HCT116 (cell line): ENCODE data around the gene USP48. TPM values are rescaled to one million over a fixed set of nuclear protein-coding genes. Genes with fewer than 3 reads are reported as not detected.

Source experiments
- ATAC-seq: fragments of 200-7000 bp; cut with Tn5 transposase; 2 replicates; pipeline ENCODE4 v1.9.1; 2020; ENCODE audit warnings: mild to moderate bottlenecking, moderate library complexity
- BruUV-seq: library from RNA; stranded (reverse); fragments of 400-500 nt; replicated peaks from 2 replicates; lab custom pipeline; 2021; lab: Mats Ljungman, UMichigan
- CTCF ChIA-PET: fragments of 300-600 bp; sonication (Branson Sonifier 250); formaldehyde crosslinking; loops from one replicate; lab custom pipeline; 2021; ENCODE audit warnings: antibody characterized with exemption; lab: Charles Lee
- POLR2A ChIA-PET: fragments of 300-600, 350-600 bp; sonication (Branson Sonifier 250); formaldehyde crosslinking; loops from one replicate; lab custom pipeline; 2021; ENCODE audit warnings: antibody characterized with exemption; lab: Charles Lee
- RAD21 ChIA-PET, 2 experiments: fragments of 300-600 bp; sonication (Branson Sonifier 250); formaldehyde crosslinking; loops; one replicate each; lab custom pipeline; 2023; ENCODE audit warnings: low total read pairs in 2 of 2; ENCODE audit not compliant: uncharacterized antibody in 2 of 2, unreplicated experiment in 2 of 2, low non-redundant PET in 1 of 2; lab: Charles Lee
- DNase-seq: peaks from one replicate; pipeline ENCODE4 v3.0.0-alpha.2; 2010; ENCODE audit warnings: low read depth, low spot score
- H2AFZ ChIP-seq: fragments of 200-600 bp; shearing (Covaris generic), sonication (generic); 2 replicates; pipeline ENCODE4 v1.6.1; 2017; ENCODE audit warnings: low read depth, mixed run types, mixed read lengths, antibody characterized with exemption, low read length; ENCODE audit not compliant: poor library complexity, severe bottlenecking
- H3K27ac ChIP-seq: 2 replicates; pipeline ENCODE4 v1.5.1; 2012; ENCODE audit warnings: low read depth, low read length
- H3K27me3 ChIP-seq: fragments of 200-600 bp; sonication (generic); 2 replicates; pipeline ENCODE4 v1.6.1; 2016; ENCODE audit warnings: mixed run types, low read length, mixed read lengths; ENCODE audit not compliant: insufficient read depth
- H3K36me3 ChIP-seq, 2 experiments: fragments of 200-500 bp in 1 of 2; fragments of 200-600 bp in 1 of 2; sonication (Bioruptor generic) in 1 of 2; sonication (generic) in 1 of 2; 2 replicates each; pipeline versions ENCODE4 v1.5.1 to v1.6.1; 2014 to 2016; ENCODE audit warnings: low read length in 2 of 2, inconsistent platforms in 1 of 2, mixed read lengths in 1 of 2, mixed run types in 1 of 2; ENCODE audit not compliant: insufficient read depth in 2 of 2, control insufficient read depth in 1 of 2
- H3K4me1 ChIP-seq, 2 experiments: fragments of 200-600 bp in 1 of 2; sonication (generic) in 1 of 2; 2 replicates each; pipeline versions ENCODE4 v1.5.1 to v1.6.1; 2012 to 2017; ENCODE audit warnings: low read length in 2 of 2, inconsistent platforms in 1 of 2, mild to moderate bottlenecking in 1 of 2, mixed read lengths in 1 of 2, mixed run types in 1 of 2, moderate library complexity in 1 of 2; ENCODE audit not compliant: insufficient read depth in 2 of 2, control insufficient read depth in 1 of 2
- H3K4me2 ChIP-seq: fragments of 200-600 bp; sonication (generic); 2 replicates; pipeline ENCODE4 v1.6.1; 2017; ENCODE audit warnings: mixed run types, low read length, mixed read lengths
- H3K4me3 ChIP-seq, 2 experiments: fragments of 200-600 bp in 1 of 2; sonication (generic) in 1 of 2; replicated peaks in 1 of 2; 2 replicates each; pipeline ENCODE4 v1.5.1; 2011 to 2016; ENCODE audit warnings: low read length in 2 of 2, control low read depth in 1 of 2, low read depth in 1 of 2, mild to moderate bottlenecking in 1 of 2, mixed read lengths in 1 of 2, mixed run types in 1 of 2
- H3K79me2 ChIP-seq: fragments of 200-600 bp; sonication (generic); 2 replicates; pipeline ENCODE4 v1.6.1; 2017; ENCODE audit warnings: mild to moderate bottlenecking, mixed run types, low read length, moderate library complexity, mixed read lengths; ENCODE audit not compliant: insufficient read depth
- H3K9ac ChIP-seq: fragments of 200-600 bp; sonication (generic); 2 replicates; pipeline ENCODE4 v1.6.1; 2016; ENCODE audit warnings: low read length, mixed read lengths
- H3K9me2 ChIP-seq: fragments of 200-600 bp; sonication (generic), shearing (Covaris generic); 2 replicates; pipeline ENCODE4 v1.6.1; 2017; ENCODE audit warnings: mixed run types, mild to moderate bottlenecking, moderate library complexity; ENCODE audit not compliant: insufficient read depth
- H3K9me3 ChIP-seq, 2 experiments: fragments of 200-500 bp in 1 of 2; fragments of 200-600 bp in 1 of 2; sonication (Bioruptor generic) in 1 of 2; sonication (generic) in 1 of 2; 2 replicates each; pipeline ENCODE4 v1.6.1; 2014 to 2017; ENCODE audit warnings: low read length in 2 of 2, mixed read lengths in 2 of 2, inconsistent platforms in 1 of 2, low read depth in 1 of 2, mild to moderate bottlenecking in 1 of 2, mixed run types in 1 of 2, moderate library complexity in 1 of 2; ENCODE audit not compliant: control insufficient read depth in 1 of 2, insufficient read depth in 1 of 2
- H4K20me1 ChIP-seq: fragments of 200-600 bp; sonication (generic), shearing (Covaris generic); 2 replicates; pipeline ENCODE4 v1.6.1; 2017; ENCODE audit warnings: mixed run types, mild to moderate bottlenecking, moderate library complexity; ENCODE audit not compliant: insufficient read depth
- CBX3 ChIP-seq: IDR thresholded peaks from 2 replicates; pipeline ENCODE4 v1.6.1; 2012; ENCODE audit warnings: low read depth
- CEBPB ChIP-seq: IDR thresholded peaks from 2 replicates; pipeline ENCODE4 v1.6.1; 2012; ENCODE audit warnings: low read depth
- CTCF ChIP-seq, 3 experiments: fragments of 200-600 bp in 1 of 3; sonication (generic) in 1 of 3; IDR thresholded peaks in 2 of 3; conservative IDR thresholded peaks in 1 of 3; 2 replicates each; pipeline ENCODE4 v1.5.1; 2012 to 2017; ENCODE audit warnings: low read depth in 2 of 3, low read length in 2 of 3, antibody characterized with exemption in 1 of 3, borderline replicate concordance in 1 of 3, control low read depth in 1 of 3, mild to moderate bottlenecking in 1 of 3, mixed read lengths in 1 of 3, mixed run types in 1 of 3, moderate library complexity in 1 of 3; ENCODE audit not compliant: insufficient read depth in 1 of 3
- EGR1 ChIP-seq: IDR thresholded peaks from 2 replicates; pipeline ENCODE4 v1.6.1; 2012; ENCODE audit warnings: low read depth
- EZH2 ChIP-seq: fragments of 200-600 bp; sonication (generic); IDR thresholded peaks from 2 replicates; pipeline ENCODE4 v1.6.1; 2017; ENCODE audit warnings: antibody characterized with exemption, mixed run types
- JUND ChIP-seq: IDR thresholded peaks from 2 replicates; pipeline ENCODE4 v1.6.1; 2012
- MAX ChIP-seq: IDR thresholded peaks from 2 replicates; pipeline ENCODE4 v1.6.1; 2012
- RAD21 ChIP-seq: IDR thresholded peaks from 2 replicates; pipeline ENCODE4 v1.6.1; 2012; ENCODE audit warnings: low read depth, mild to moderate bottlenecking
- REST ChIP-seq: IDR thresholded peaks from 2 replicates; pipeline ENCODE4 v1.6.1; 2012; ENCODE audit warnings: low read depth
- SP1 ChIP-seq: IDR thresholded peaks from 2 replicates; pipeline ENCODE4 v1.6.1; 2012; ENCODE audit warnings: low read depth
- TCF7L2 ChIP-seq: IDR thresholded peaks from 2 replicates; pipeline ENCODE4 v1.7.0; 2011; ENCODE audit warnings: borderline replicate concordance, inconsistent platforms; ENCODE audit not compliant: insufficient read depth, insufficient read length; ENCODE audit errors: extremely low read depth
- YY1 ChIP-seq: IDR thresholded peaks from 2 replicates; pipeline ENCODE4 v1.6.1; 2011; ENCODE audit warnings: low read length, low read depth, moderate library complexity, mild to moderate bottlenecking; ENCODE audit not compliant: insufficient replicate concordance; ENCODE audit errors: extremely low read depth
- ZNF274 ChIP-seq: fragments of 200-500 bp; sonication (Bioruptor generic); IDR thresholded peaks from 2 replicates; pipeline ENCODE4 v1.6.1; 2014; ENCODE audit warnings: mild to moderate bottlenecking, low read depth, low read length, inconsistent platforms
- intact Hi-C: fragments of 100-400 bp; cut with micrococcal nuclease; formaldehyde crosslinking; loops from 2 replicates; pipeline ENCODE4 v1.10.0; 2022
- total RNA-seq: library from RNA; stranded (reverse); gene quantifications from one replicate; pipeline ENCODE4 v1.2.1, GENCODE V29; 2021; ENCODE audit not compliant: unreplicated experiment

Gene USP48
- total RNA-seq, 1 experiment from 2014 or later, result 54.8 TPM

- intact Hi-C loops, result no loop called here
- POLR2A ChIA-PET, result no interaction called here
- no peak overlapping the region for H2AFZ ChIP-seq
- TF ChIP-seq ZNF274 (no peak), JUND (no peak), SP1 (no peak), CTCF (IDR thresholded peaks at IDR 0.05 in 2 of 3, conservative IDR thresholded peaks at IDR 0.05 in 1 of 3; ENCODE audit: borderline replicate concordance in 1 of 3, insufficient read depth in 1 of 3, low read depth in 2 of 3, low read length in 2 of 3) (no peak), MAX (no peak), REST (no peak), RAD21 (no peak), EZH2 (no peak), EGR1 (no peak), YY1 (no peak), TCF7L2 (no peak), CBX3 (no peak), CEBPB (no peak)
- no TSS peak for BruUV-seq
- no peak overlapping the region for H3K4me3 ChIP-seq
- no peak overlapping the region for H3K4me2 ChIP-seq
- no peak overlapping the region for H3K9ac ChIP-seq
- H3K36me3 ChIP-seq, result peaks cover 4 to 5% of the 10 kb centered on the region in 2 experiments; a peak in 1 of 4 replicates
- H4K20me1 ChIP-seq, result no peaks in the 10 kb centered on the region
- CTCF ChIA-PET, result no interaction called here
- H3K4me1 ChIP-seq, result no peaks in the 10 kb centered on the region
- no peaks in the 10 kb centered on the region for H3K79me2 ChIP-seq
- RAD21 ChIA-PET, result no interaction called here
- no peak for ATAC-seq
- no peak overlapping the region for H3K27ac ChIP-seq
- H3K9me3 ChIP-seq, result no peaks in the 10 kb centered on the region
- DNase-seq, result no peak
- H3K9me2 ChIP-seq, result no peaks in the 10 kb centered on the region
- H3K27me3 ChIP-seq, result no peaks in the 10 kb centered on the region
Measured at GRCh38 chr1:21741206-21741605, 41.7 kb downstream of the USP48 start.
